HCT116 (cell line): ENCODE results near the gene SLC9B2. TPM values are rescaled to one million over a fixed set of nuclear protein-coding genes. Genes with fewer than 3 reads are reported as not detected.

Source experiments
- ATAC-seq: fragments of 200-7000 bp; cut with Tn5 transposase; 2 replicates; pipeline ENCODE4 v1.9.1; 2020; ENCODE audit warnings: mild to moderate bottlenecking, moderate library complexity
- BruUV-seq: library from RNA; stranded (reverse); fragments of 400-500 nt; replicated peaks from 2 replicates; lab custom pipeline; 2021; lab: Mats Ljungman, UMichigan
- CTCF ChIA-PET: fragments of 300-600 bp; sonication (Branson Sonifier 250); formaldehyde crosslinking; loops from one replicate; lab custom pipeline; 2021; ENCODE audit warnings: antibody characterized with exemption; lab: Charles Lee
- POLR2A ChIA-PET: fragments of 300-600, 350-600 bp; sonication (Branson Sonifier 250); formaldehyde crosslinking; loops from one replicate; lab custom pipeline; 2021; ENCODE audit warnings: antibody characterized with exemption; lab: Charles Lee
- RAD21 ChIA-PET, 2 experiments: fragments of 300-600 bp; sonication (Branson Sonifier 250); formaldehyde crosslinking; loops; one replicate each; lab custom pipeline; 2023; ENCODE audit warnings: low total read pairs in 2 of 2; ENCODE audit not compliant: uncharacterized antibody in 2 of 2, unreplicated experiment in 2 of 2, low non-redundant PET in 1 of 2; lab: Charles Lee
- DNase-seq: peaks from one replicate; pipeline ENCODE4 v3.0.0-alpha.2; 2010; ENCODE audit warnings: low read depth, low spot score
- H2AFZ ChIP-seq: fragments of 200-600 bp; shearing (Covaris generic), sonication (generic); 2 replicates; pipeline ENCODE4 v1.6.1; 2017; ENCODE audit warnings: low read depth, mixed run types, mixed read lengths, antibody characterized with exemption, low read length; ENCODE audit not compliant: poor library complexity, severe bottlenecking
- H3K27ac ChIP-seq: 2 replicates; pipeline ENCODE4 v1.5.1; 2012; ENCODE audit warnings: low read depth, low read length
- H3K27me3 ChIP-seq: fragments of 200-600 bp; sonication (generic); 2 replicates; pipeline ENCODE4 v1.6.1; 2016; ENCODE audit warnings: mixed run types, low read length, mixed read lengths; ENCODE audit not compliant: insufficient read depth
- H3K36me3 ChIP-seq, 2 experiments: fragments of 200-500 bp in 1 of 2; fragments of 200-600 bp in 1 of 2; sonication (Bioruptor generic) in 1 of 2; sonication (generic) in 1 of 2; 2 replicates each; pipeline versions ENCODE4 v1.5.1 to v1.6.1; 2014 to 2016; ENCODE audit warnings: low read length in 2 of 2, inconsistent platforms in 1 of 2, mixed read lengths in 1 of 2, mixed run types in 1 of 2; ENCODE audit not compliant: insufficient read depth in 2 of 2, control insufficient read depth in 1 of 2
- H3K4me1 ChIP-seq, 2 experiments: fragments of 200-600 bp in 1 of 2; sonication (generic) in 1 of 2; 2 replicates each; pipeline versions ENCODE4 v1.5.1 to v1.6.1; 2012 to 2017; ENCODE audit warnings: low read length in 2 of 2, inconsistent platforms in 1 of 2, mild to moderate bottlenecking in 1 of 2, mixed read lengths in 1 of 2, mixed run types in 1 of 2, moderate library complexity in 1 of 2; ENCODE audit not compliant: insufficient read depth in 2 of 2, control insufficient read depth in 1 of 2
- H3K4me2 ChIP-seq: fragments of 200-600 bp; sonication (generic); 2 replicates; pipeline ENCODE4 v1.6.1; 2017; ENCODE audit warnings: mixed run types, low read length, mixed read lengths
- H3K4me3 ChIP-seq, 2 experiments: fragments of 200-600 bp in 1 of 2; sonication (generic) in 1 of 2; replicated peaks in 1 of 2; 2 replicates each; pipeline ENCODE4 v1.5.1; 2011 to 2016; ENCODE audit warnings: low read length in 2 of 2, control low read depth in 1 of 2, low read depth in 1 of 2, mild to moderate bottlenecking in 1 of 2, mixed read lengths in 1 of 2, mixed run types in 1 of 2
- H3K79me2 ChIP-seq: fragments of 200-600 bp; sonication (generic); 2 replicates; pipeline ENCODE4 v1.6.1; 2017; ENCODE audit warnings: mild to moderate bottlenecking, mixed run types, low read length, moderate library complexity, mixed read lengths; ENCODE audit not compliant: insufficient read depth
- H3K9ac ChIP-seq: fragments of 200-600 bp; sonication (generic); 2 replicates; pipeline ENCODE4 v1.6.1; 2016; ENCODE audit warnings: low read length, mixed read lengths
- H3K9me2 ChIP-seq: fragments of 200-600 bp; sonication (generic), shearing (Covaris generic); 2 replicates; pipeline ENCODE4 v1.6.1; 2017; ENCODE audit warnings: mixed run types, mild to moderate bottlenecking, moderate library complexity; ENCODE audit not compliant: insufficient read depth
- H3K9me3 ChIP-seq, 2 experiments: fragments of 200-500 bp in 1 of 2; fragments of 200-600 bp in 1 of 2; sonication (Bioruptor generic) in 1 of 2; sonication (generic) in 1 of 2; 2 replicates each; pipeline ENCODE4 v1.6.1; 2014 to 2017; ENCODE audit warnings: low read length in 2 of 2, mixed read lengths in 2 of 2, inconsistent platforms in 1 of 2, low read depth in 1 of 2, mild to moderate bottlenecking in 1 of 2, mixed run types in 1 of 2, moderate library complexity in 1 of 2; ENCODE audit not compliant: control insufficient read depth in 1 of 2, insufficient read depth in 1 of 2
- H4K20me1 ChIP-seq: fragments of 200-600 bp; sonication (generic), shearing (Covaris generic); 2 replicates; pipeline ENCODE4 v1.6.1; 2017; ENCODE audit warnings: mixed run types, mild to moderate bottlenecking, moderate library complexity; ENCODE audit not compliant: insufficient read depth
- ATF3 ChIP-seq: IDR thresholded peaks from 2 replicates; pipeline ENCODE4 v1.6.1; 2012
- CEBPB ChIP-seq: IDR thresholded peaks from 2 replicates; pipeline ENCODE4 v1.6.1; 2012; ENCODE audit warnings: low read depth
- JUND ChIP-seq: IDR thresholded peaks from 2 replicates; pipeline ENCODE4 v1.6.1; 2012
- MAX ChIP-seq: IDR thresholded peaks from 2 replicates; pipeline ENCODE4 v1.6.1; 2012
- SIN3A ChIP-seq: IDR thresholded peaks from 2 replicates; pipeline ENCODE4 v1.6.1; 2012; ENCODE audit warnings: low read depth
- TCF7L2 ChIP-seq: IDR thresholded peaks from 2 replicates; pipeline ENCODE4 v1.7.0; 2011; ENCODE audit warnings: borderline replicate concordance, inconsistent platforms; ENCODE audit not compliant: insufficient read depth, insufficient read length; ENCODE audit errors: extremely low read depth
- intact Hi-C: fragments of 100-400 bp; cut with micrococcal nuclease; formaldehyde crosslinking; loops from 2 replicates; pipeline ENCODE4 v1.10.0; 2022
- total RNA-seq: library from RNA; stranded (reverse); gene quantifications from one replicate; pipeline ENCODE4 v1.2.1, GENCODE V29; 2021; ENCODE audit not compliant: unreplicated experiment

SLC9B2 gene
- total RNA-seq, 1 experiment from 2014 or later = 18.3 TPM

GRCh38 chr4:103073792-103074438, 2.6 kb downstream of the SLC9B2 start:
- Histone ChIP-seq H3K79me2 (peaks cover 55% of the 10 kb centered on the region), H3K27me3 (no peaks in the 10 kb centered on the region), H4K20me1 (no peaks in the 10 kb centered on the region), H3K4me3 (no peak overlapping the region), H2AFZ (no peak overlapping the region), H3K9ac (no peak overlapping the region), H3K9me3 (no peaks in the 10 kb centered on the region), H3K4me1 (peaks cover 8 to 25% of the 10 kb centered on the region in 2 experiments; a peak in 3 of 4 replicates), H3K4me2 (no peak overlapping the region), H3K9me2 (no peaks in the 10 kb centered on the region), H3K36me3 (peaks cover 0 to 4% of the 10 kb centered on the region in 2 experiments; a peak in 1 of 4 replicates), H3K27ac (no peak overlapping the region)
- CTCF ChIA-PET = no interaction called here
- no peak for DNase-seq
- RAD21 ChIA-PET = no interaction called here
- intact Hi-C loops = no loop called here
- TF ChIP-seq CEBPB (no peak), MAX (no peak), SIN3A (no peak), TCF7L2 (no peak), ATF3 (no peak), JUND (no peak)
- POLR2A ChIA-PET = no interaction called here
- BruUV-seq = no TSS peak
- ATAC-seq = no peak

GRCh38 chr4:103067841-103068547, 8.6 kb downstream of the SLC9B2 start:
- DNase-seq (no peak), ATAC-seq (no peak)
- BruUV-seq = no TSS peak
- ChIA-PET POLR2A (no interaction called here), RAD21 (no interaction called here), CTCF (no interaction called here)
- no peaks in the 10 kb centered on the region for H4K20me1 ChIP-seq
- no peak overlapping the region for H2AFZ ChIP-seq
- H3K9ac ChIP-seq = no peak overlapping the region
- peaks cover 0 to 11% of the 10 kb centered on the region in 2 experiments; a peak in 1 of 4 replicates for H3K36me3 ChIP-seq
- no peaks in the 10 kb centered on the region for H3K27me3 ChIP-seq
- H3K9me3 ChIP-seq = no peaks in the 10 kb centered on the region
- intact Hi-C loops = no loop called here
- TF ChIP-seq CEBPB (no peak), JUND (no peak), TCF7L2 (no peak)
- no peak overlapping the region for H3K4me3 ChIP-seq
- H3K4me2 ChIP-seq = no peak overlapping the region
- H3K27ac ChIP-seq = no peak overlapping the region
- peaks cover 37% of the 10 kb centered on the region for H3K79me2 ChIP-seq
- peaks cover 0 to 8% of the 10 kb centered on the region in 2 experiments; a peak in 1 of 4 replicates for H3K4me1 ChIP-seq
- no peaks in the 10 kb centered on the region for H3K9me2 ChIP-seq
